HG03342 (cell line): ENCODE measurements around the gene LITAFD.

ENCODE experiments used
- ATAC-seq: cut with Tn5 transposase; IDR thresholded peaks from one replicate; pipeline ENCODE4 v1.9.1; 2021; ENCODE audit warnings: mild to moderate bottlenecking, moderate library complexity; ENCODE audit not compliant: unreplicated experiment

LITAFD gene

DNA sequence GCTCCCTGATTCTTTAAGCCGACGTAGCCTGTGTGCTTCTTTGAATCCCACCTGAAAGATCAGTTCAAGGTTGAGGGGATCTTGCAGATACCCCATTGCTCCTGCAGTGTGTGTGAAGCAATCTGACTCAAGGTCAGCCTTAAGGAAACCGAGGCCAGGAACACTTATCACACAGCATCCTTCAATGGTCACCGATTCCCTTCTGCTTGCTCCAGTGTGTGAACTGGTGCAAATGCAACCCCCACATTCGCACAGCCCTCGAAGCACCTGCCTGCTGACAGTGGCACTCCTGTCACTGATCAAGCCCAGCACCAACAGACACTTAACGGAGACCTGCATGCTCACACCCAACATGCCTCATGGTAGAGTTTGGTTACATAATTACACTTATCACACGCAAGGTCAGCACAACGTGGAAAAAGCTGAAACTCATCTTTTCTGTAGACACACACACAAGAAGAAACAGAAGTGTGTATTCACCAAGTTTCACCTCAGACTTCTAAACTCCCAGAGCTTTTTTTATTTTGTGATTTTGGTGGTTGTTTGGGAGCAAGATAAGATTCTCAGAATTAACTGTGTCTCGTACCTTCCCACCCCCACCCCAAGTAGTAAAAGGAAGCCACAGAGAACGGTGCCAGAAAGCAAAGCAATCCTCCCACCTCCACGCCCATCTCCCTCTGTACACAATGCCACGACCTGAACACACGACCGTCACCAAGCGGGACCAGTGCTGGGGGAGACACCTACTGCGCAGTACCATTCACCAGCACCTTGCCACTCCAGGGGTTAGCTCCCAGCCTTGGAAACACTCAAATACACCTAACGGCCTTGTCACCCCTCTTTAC lies 37.2 kb downstream of the LITAFD start:
- ATAC-seq, result no peak

DNA sequence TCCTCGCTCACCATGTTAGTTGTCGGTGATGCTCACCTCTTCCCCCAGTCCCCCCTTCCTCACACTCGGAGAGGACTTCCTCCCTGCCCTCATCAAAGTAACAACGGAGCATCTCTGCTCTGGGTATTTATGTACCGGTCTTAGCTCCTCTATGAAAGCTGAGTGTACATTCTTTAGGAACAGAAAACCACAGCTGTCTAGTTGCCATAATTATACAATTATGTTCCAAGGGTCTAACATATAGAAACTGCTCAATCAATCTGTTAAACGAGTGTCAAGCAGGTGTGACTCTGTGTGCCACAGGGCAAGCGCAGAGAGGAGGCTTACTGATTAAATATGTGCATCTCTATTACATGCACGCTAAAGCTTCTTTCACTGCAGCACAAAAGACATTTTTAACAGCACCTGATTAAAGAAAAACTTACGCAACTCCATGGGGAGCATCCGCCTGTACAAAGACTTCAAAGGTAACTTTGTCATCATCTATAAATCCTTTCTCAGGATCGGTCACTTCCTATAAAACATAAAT lies 37.8 kb downstream of the LITAFD start:
- ATAC-seq, result no peak

DNA sequence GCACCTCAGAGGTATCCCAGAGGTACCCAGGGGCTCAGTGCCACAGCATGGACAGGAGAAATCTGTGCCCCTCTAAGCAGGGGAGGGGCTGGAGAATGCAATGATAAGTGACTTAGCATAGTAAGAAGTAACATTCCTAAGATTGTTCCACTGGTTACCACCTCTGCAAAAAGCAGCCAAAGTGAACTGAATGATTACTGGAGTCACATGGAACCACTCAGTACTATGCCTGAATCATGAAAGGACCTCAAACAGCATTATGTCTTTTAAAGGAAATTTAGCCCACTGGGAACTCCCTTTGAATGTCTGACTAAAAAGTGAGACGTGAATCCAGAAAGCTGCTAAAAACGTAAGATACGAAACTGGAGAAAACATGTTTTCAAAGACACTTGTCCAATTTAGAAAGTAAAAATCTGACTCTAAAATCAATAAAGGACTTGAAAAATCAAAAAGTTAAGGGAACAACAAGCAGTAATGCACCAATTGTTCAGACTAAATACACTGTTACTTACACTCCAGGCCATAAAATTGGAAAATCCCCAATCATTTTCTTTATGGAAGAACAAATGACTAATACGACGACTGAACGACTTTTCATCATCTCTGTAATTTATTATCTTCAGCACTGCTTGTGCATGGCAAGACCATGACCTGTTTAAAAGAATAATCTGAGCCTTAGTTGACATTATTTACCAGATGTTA lies 38.6 kb downstream of the LITAFD start:
- ATAC-seq, result no peak

DNA sequence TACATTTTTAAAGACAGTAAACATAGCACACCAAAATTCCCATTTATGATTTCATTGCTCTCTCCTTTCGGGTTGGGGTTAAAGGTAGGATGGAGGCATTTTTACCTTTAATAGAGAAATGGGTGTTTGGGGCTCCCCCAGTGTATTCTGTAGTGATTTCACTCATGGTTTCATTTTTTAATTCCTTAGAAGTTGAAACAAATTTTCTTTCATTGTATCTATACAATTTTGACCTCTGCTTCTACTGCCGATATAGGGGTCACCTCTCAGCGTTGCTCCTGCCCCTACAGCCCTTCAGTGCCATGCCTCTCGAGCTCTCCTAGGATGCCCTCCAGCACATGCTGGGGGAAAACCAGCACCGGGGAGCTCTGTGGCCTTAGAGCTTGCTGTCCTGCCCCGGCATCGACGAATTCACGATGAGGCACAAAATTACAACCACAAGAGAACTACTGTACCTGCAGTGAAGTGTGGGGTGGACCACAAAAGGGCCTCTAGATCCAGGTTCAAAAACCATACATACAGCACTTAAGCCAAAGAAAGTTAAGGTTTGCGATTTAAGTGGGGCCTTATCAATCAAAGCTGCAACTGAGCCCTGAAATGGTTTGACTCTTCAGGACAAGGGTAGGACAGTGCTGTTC lies 39.3 kb downstream of the LITAFD start:
- ATAC-seq, result no peak

DNA sequence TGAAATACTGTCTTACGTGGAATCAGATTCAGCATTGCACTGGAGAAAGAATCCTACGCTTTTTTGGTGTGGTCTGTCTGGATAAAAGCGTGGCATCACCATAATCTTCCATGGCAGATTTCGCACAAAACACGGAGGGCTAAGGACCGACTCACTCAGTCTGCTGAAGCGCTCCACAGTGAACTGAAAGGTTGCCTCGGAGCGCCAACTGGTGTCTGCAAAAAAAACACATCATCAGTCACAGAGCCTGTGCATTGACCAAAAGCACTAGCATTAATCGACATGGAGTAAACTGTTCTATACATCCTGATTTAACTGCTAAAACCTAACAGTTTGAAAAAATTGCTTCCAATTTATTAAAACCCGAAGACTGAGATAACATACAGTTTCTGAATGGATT lies 41.0 kb downstream of the LITAFD start:
- ATAC-seq, result no peak

DNA sequence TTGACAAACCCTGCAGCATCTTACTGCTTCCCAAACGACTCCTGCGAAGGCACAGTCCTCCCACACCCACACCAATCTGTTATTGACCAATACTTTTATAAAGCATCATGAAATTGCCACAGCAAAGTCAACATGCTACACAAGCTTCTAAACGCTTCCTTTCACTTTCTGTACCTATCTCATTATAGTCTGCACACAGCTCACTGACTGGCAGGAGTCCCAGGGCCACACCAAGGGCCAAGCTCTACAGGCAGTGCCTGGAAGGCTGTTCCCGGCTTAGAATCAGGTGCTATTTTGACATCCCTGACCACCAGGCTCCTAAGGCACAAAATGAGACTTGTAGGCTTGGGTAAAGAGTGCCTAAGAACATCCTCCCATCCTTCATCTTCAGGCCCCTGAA lies 42.1 kb downstream of the LITAFD start:
- ATAC-seq, result no peak

DNA sequence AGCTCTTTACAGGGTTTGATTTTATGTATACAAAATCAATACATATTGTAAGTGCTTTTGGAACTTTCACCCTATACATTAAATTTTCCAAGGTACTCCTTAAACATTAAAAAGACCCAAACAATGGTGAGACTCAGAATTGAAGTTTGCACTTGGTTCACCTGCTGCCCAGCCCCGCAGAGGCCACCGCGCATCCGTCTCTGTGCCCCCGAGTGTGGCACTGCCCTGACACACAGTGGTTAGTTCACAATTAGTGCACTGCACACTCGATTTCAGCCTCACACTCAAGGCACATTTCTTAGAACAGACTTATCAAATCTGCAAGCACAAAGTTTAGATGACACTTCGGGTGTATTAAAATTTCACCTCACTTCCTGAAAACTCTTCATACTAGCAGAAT lies 43.3 kb downstream of the LITAFD start:
- ATAC-seq, result no peak

DNA sequence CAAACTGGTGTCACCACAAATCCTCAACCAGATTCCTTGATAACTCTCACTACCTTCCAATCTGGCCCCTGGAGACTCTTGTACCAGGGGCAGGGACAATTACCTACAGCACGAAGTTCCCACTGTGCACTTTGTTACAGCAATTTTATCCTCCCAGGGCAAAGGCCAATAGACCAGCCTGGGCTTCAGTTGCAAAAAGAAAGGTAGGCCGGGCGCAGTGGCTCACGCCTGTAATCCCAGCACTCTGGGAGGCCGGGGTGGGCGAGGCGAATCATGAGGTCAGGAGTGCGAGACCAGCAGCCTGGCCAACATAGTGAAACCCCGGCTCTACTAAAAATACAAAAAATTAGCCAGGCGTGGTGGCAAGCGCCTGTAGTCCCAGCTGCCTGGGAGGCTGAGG lies 44.7 kb downstream of the LITAFD start:
- no peak for ATAC-seq

DNA sequence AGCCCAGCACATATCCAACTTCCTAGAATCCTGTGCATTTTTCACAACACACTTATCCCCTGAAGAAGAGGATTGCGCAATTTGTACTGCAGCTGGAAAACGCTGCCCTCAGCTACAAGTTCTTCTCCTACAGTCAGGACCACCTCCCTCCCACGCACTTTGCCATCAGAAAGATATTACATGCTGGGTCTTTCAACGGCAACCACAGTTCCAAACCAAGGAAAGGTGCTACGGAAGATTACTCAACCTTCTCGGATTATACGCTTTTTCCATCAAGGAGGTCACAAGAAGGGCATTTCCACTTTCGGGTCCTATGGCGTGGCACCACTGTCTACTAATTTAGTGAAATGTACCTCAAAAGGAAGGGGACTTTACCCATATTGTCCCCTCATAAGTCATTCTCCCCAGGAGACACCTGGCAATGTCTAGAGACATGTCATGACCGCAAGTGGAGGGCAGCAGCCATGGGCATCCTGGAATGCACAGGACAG lies 46.4 kb downstream of the LITAFD start:
- ATAC-seq, result no peak

DNA sequence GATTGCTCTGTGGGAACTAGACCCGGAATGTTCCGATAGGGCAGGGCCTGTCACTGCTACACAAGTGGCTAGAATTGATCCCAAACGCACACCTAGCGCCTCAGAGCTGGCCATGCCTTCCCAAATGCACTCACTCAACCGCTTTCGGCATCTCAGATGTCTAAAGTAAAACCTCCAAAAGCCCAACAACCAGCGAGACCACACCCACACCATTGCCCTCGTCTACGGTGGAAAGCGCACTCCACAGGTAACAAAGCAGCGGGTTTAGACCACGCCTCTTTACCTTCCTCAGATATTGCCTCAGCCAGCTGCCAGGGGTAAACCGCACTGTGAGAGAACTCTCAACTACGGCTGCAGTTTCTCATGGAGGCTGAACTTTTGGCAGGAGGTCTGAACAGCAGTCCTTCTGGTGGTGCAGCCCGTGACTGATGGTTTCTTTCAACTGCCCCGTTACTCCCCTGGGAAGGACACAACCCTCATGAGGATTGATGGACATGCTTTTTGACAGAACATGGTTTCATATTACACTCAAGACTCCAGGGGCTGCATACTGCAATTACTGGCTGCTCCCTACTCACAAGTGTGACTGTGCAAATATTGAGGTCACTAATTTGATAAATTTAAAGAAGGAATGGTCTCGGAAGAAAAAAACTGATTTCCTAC lies 47.1 kb downstream of the LITAFD start:
- ATAC-seq, result no peak

DNA sequence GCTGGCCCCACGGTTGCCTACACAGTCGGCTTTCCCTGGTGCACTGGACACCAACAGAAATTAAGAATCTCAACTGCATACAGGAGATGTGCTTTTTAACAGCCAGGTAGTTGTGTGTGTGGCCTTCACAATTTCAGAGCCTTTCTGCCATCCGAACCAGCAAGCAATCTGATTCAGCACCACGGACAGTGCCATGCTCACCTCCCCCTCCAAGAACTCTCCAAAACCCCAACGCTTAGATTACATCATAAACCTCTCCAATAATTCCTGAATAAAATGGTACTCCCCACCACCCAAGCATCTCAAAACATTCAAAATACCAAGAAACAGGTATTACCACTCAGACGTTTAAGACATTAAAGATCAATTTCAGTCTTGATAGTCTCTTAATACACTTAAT lies 49.7 kb downstream of the LITAFD start:
- no peak for ATAC-seq

DNA sequence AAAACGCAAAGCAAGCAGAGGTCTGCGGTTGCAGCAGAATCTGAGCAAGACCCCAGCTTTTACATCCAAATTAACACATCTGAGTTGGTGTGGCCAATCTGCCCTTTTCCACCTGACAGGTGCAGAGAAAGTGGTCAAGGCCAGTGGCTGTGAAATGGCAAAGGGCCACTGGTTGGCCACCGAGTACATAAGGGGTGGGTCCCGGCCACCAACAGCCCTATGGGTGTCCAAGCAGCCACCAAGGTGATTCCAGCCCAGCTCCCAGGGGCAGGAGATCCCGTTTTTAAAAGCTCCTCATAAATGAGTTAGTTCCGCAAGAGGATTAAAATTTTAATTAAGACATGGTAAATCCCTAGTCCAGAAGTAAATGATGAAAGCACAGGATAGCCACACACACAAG lies 52.5 kb downstream of the LITAFD start:
- no peak for ATAC-seq
